GM19193 (cell line): ENCODE results near the gene GOLGA8O.
"Not testable (repeated sequence)": the region's sequence is repeated elsewhere in the genome, so short reads cannot be mapped to it uniquely, and the experiment has no call there.

ENCODE experiments used
- POLR2A ChIP-seq: IDR thresholded peaks from 4 replicates; pipeline ENCODE4 v1.6.1; 2011; ENCODE audit not compliant: insufficient read depth, insufficient read length; ENCODE audit errors: extremely low read depth

GOLGA8O gene

GRCh38 chr15:32455534-32455933, at the start of gene GOLGA8O:
Gene GOLGA8O (minus strand): TSS chr15:32455634. CDS start chr15:32455536, 98 bp downstream.
- TF ChIP-seq POLR2A: not testable (repeated sequence)

- TF ChIP-seq POLR2A: not testable (repeated sequence)
These were observed 52.2 kb downstream of the GOLGA8O start, which contains the start of gene GOLGA8K for GRCh38 chr15:32403192-32403591. Gene GOLGA8K (minus strand): TSS chr15:32403292. CDS start chr15:32403194, 98 bp downstream.
